ENCODE data around the gene ZNF277. TPM values are rescaled to one million over a fixed set of nuclear protein-coding genes. Genes with fewer than 3 reads are reported as not detected.

Gene ZNF277
- polyA plus RNA-seq, 1 donor: 25.4 TPM

DNA sequence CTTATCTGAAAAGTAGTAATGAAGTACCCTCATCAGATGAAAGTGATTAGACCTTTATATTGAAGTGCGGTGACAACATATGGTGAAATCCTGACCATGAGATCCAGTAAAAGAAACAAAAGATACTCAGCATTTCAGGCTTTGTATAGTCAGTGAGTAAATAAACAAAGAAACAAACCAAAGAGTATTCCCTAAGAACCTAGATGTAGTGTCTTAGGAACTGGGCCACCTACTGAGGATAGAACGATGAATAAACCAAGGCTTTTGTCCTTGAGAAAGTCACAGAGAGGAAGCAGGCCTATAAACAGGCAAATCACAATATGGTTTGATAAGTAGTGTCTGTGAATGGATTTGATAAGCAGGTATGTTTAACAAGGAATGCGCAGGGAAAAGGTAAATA lies 46.2 kb downstream of the ZNF277 start:
- DNase-seq (ENCODE audit: low read depth): no peak

DNA sequence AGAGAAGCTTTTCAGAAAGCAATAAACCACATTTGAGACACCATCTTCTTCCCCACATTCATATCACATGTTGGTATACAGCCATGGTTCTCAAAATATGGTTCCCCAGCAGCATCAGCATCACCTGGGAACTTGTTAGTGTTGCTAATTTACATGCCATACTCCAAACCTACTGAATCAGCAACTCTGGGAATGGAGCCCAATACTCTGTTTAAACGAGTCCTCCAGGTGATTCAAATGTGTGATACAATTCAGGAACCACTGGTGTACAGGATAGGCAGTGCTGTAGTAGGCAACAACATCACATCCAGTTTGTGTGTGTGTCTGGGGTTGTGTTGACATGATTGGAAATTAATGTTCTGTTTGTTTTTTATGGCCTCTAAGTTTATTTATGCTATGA lies 47.7 kb downstream of the ZNF277 start:
- DNase-seq (ENCODE audit: low read depth): no peak

- DNase-seq (ENCODE audit: low read depth): no peak
Measured at GRCh38 chr7:112254709-112255387, 48.4 kb downstream of the ZNF277 start.

GRCh38 chr7:112255388-112255720 lies 48.9 kb downstream of the ZNF277 start:
- no peak for DNase-seq (ENCODE audit: low read depth)

- DNase-seq (ENCODE audit: low read depth): no peak
Measured at GRCh38 chr7:112257073-112257472, 50.6 kb downstream of the ZNF277 start.

DNA sequence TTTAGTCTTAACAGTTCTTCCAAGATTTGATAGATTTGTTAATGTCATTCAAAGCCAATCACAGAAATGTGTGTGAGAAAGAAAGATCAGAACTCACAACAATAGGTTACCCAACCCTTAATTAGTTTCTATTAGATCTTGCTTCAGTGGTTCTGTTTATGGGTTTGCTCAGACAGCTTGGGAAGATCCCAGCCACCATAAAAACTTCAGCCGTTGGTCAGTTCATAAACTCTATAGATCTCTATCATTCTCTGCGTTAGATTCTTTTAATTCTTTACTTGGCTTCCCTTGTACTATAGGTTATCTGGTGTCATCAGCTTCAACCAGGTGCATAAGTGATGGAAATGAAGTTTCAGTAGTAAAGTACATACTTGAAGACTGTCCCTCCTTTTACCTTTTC lies 54.4 kb downstream of the ZNF277 start:
- no peak for DNase-seq (ENCODE audit: low read depth)

- DNase-seq (ENCODE audit: low read depth): no peak
Measured at GRCh38 chr7:112262036-112262435, 55.5 kb downstream of the ZNF277 start.

DNA sequence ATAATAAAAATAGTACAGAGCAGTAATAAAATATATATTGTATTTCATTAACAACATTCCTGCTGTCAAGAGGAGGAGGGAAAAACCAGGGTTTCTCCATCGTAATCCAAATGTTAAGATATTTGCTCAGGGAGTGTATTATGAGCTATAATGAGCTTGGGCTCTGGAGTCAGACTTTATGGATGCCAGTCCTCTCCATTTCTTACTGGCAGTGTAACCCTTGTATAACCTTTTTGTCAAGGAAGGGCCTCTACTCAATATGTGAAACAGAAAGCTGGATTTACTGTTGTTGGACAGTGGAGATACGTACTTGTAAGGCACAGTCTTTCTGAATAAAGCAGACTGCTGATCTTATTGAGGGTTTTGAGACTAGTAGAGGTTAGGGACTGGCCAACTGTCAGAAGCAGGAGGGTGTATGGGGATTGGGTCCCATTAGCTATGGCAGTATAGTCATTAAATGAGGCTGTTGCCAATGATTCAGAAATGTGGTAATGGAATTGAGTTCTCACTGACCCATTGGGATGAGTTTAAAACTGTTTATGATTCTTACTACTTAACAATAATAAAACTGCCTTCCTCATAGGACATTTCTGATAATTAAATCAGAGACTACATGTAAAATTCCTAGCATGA lies 56.5 kb downstream of the ZNF277 start:
- DNase-seq (ENCODE audit: low read depth): no peak

DNA sequence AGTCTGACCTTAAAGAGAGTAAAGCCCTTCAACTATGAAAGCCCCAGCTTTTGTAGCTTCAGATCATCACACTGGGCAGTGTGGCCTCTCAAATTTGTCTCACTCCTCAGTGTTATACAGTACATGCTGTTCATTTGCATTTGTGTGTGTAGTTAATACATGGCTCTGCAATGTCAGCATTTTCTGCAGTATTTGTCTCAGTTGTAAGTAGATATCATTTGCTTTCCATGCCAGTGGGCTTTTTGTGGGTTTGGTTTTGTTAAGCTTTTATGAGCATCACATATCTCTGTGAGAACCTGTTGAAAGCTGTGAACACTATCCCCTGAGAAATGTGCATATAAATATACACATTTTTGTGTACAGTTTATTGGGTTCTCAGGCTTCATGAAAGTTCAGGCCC lies 57.0 kb downstream of the ZNF277 start:
- no peak for DNase-seq (ENCODE audit: low read depth)

GRCh38 chr7:112266141-112266540 lies 59.6 kb downstream of the ZNF277 start:
- no peak for DNase-seq (ENCODE audit: low read depth)

DNA sequence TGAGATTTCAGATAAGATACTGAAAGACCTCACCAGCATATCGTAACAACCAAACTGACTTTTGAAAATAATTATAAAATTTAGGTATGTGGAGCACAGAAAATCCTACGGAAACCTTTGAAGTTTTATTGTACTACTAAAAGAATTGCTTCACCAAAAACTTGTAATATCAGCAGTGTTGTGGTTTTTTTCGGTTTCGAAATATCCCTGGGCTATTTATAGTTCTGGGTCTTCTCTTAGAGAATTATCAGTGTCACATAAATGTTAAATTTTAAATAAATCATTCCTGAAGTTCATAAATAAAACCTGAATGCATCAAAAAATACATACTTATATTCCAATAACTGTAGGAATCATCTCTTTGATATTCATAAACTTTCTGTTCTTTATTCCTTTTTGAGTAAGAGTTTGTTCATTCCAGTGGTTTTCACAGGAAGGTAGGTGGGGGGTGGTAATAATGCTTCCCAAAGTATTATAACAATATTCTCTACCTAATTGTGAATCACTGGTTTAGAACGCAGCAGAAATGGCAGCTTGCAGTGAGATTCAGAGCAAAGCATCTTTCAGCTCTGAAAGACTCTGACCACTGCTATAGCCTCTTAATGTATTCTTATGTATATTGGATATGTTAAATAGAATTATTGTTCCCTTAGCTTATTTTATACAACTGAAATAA lies 60.2 kb downstream of the ZNF277 start:
- DNase-seq (ENCODE audit: low read depth): no peak

DNA sequence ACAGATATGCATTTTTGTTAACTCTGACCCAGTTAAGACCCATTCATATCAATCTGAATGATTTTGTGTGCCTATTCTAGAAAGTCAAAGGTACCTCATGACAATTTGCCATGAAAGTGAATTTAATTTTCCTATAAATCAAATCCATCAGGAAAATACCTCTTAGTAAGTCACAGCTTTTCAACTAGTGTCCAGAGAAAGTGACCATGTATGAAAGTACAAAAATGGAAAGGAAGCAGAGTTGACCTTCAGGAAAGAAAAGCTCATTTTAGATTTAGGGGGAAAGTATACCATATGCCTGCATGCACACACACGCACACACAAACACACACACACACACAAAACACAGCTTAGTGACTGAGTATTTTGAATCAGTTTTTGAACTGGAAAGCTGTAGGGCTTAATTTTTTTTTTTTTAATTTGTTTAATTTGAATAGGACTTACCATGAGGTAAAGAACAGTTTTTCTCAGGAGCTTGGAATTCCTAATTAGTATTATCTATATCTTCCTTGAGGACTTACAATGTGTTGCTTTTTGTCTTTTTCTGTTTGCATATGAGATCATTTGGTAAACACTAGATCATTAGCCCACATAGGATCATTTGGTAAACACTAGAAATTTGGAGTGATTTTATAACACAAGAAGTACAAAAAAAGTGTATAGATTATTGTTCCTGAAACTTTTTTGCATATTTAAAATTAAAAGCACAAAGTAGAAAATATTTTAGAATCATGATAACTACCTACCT lies 61.6 kb downstream of the ZNF277 start:
- no peak for DNase-seq (ENCODE audit: low read depth)

DNA sequence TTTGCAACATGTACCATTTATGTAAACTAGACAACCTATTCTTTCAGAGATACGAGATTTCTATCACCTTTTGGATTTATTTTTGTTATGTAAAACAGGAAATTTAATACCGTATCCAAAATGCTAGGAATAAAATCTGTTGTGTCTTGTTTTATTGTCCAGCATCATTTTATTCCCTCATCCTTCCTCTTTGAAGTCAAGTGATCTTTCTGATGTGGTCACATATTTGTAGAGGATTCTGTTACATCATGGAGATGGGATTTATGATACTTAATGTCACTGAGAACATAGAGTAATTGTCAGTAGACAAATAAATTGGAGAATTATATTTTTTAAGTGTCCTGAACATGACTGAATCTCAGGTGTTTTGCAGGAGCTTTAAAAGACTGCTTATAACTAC lies 64.7 kb downstream of the ZNF277 start:
- DNase-seq (ENCODE audit: low read depth): no peak

DNA sequence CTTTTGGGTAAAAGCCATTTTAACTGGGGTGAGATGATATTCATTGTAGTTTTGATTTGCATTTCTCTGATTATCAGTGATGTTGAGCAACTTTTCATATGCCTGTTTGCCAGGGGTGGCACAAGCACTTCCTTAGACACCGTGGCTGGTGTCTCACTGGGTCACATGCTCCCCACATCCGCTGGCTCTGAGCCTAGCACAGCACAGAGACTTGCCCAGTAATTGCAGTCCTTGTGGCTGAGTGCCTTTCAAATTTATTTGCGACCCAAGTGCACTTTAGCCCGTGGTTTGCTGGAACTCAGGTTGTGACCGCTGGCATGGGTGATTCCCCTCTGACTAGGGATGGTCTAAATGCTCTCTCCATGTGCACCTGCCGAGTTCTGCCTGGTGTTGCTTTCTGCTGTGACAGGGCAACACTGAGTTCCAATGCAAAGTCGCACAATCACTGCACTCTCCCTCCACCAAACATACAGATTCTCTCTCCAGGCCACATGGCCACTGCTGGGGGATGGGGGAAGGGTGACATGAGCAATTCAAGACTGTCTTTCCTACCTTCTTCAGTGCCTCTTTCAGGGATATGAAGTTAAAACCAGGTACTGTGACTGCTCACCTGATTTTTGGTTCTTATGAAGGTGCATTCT lies 66.5 kb downstream of the ZNF277 start:
- no peak for DNase-seq (ENCODE audit: low read depth)

GRCh38 chr7:112279042-112279441 lies 72.5 kb downstream of the ZNF277 start:
- no peak for DNase-seq (ENCODE audit: low read depth)

DNA sequence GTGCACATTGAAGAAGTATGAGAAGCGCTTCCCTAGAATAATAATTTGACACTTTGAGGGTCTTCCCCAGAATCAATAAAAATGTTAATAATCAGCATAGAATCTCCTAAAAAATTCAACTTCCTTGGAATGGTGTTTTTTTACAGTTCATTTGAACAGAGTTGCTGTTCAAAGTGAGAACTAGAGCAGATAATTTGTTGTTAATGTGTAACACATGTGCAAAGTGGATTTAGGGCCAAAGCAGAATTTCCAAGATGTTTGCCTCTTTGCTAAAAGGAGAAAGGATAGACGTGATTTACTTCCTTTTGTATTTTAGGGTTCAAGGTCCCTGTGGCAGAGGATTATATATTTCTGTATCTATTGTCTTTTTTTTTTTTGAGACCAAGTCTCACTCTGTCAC lies 73.8 kb downstream of the ZNF277 start:
- no peak for DNase-seq (ENCODE audit: low read depth)

- no peak for DNase-seq (ENCODE audit: low read depth)
Measured at GRCh38 chr7:112282476-112283188, 76.1 kb downstream of the ZNF277 start.

DNA sequence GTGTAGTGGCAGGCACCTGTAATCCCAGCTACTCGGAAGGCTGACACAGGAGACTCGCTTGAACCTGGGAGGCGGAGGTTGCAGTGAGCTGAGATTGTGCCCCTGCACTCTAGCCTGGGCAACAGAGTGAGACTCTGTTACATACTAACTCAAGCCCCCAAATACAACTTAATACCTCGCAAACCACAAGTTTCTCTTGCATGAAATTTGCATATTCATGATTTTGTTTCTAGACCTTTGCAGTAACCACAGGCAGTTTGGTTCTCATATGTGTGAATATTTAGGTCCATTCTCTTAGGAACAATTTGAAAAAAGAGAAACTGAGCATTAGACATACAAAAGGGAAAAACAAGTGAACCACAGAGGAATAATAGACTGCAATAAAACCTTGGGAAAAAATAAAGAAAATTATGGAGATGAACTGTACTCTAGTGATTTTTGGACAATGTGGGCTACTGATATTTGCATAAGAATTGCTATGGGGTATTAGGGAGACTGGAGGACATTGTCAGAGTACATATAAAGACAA lies 77.0 kb downstream of the ZNF277 start:
- DNase-seq (ENCODE audit: low read depth): no peak

- no peak for DNase-seq (ENCODE audit: low read depth)
Measured at GRCh38 chr7:112286250-112287086, 80.0 kb downstream of the ZNF277 start.

DNA sequence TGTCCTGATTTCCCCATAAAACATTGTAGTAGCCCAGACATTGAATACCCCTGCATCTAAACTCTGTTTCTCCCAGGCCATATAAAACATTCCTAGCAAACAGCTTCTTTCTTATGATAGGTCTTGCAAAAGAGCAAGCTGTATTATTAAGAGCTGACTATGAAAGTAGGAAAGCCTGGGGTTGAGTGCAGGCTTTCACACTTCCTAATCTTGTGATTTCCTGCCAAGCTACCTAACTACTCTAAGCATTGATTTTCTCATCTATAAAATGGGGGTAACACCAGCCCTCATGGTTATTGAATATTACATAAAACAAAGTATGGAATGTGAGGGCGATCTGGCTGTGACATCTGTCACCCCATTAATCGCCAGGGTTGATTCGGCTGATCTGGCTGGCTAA lies 81.8 kb downstream of the ZNF277 start:
- no peak for DNase-seq (ENCODE audit: low read depth)
